HG03139 (cell line): ENCODE results near the gene LEF1.
"Not testable (repeated sequence)": the region's sequence is repeated elsewhere in the genome, so short reads cannot be mapped to it uniquely, and the experiment has no call there.

Experiments used
- ATAC-seq: cut with Tn5 transposase; IDR thresholded peaks from one replicate; pipeline ENCODE4 v1.9.1; 2021; ENCODE audit not compliant: unreplicated experiment

Gene LEF1

DNA sequence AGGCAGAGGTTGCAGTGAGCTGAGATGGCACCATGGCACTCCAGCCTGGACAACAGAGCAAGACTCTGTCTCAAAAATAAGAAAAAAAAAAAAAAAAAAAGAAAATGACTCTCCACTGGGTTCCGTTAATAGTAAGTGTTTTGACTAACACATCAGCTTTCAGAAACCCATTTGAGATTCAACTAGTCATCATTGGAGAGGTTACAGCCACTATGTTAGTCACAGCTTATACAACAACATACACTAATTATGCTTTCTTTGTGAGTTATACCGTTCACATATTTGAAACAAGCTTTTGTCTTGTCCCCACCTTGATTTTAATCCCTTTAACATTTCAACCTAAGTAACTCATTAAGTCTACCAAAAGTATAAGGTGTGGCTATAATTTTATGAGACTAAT is 130.8 kb downstream of the LEF1 start:
- ATAC-seq: no peak

DNA sequence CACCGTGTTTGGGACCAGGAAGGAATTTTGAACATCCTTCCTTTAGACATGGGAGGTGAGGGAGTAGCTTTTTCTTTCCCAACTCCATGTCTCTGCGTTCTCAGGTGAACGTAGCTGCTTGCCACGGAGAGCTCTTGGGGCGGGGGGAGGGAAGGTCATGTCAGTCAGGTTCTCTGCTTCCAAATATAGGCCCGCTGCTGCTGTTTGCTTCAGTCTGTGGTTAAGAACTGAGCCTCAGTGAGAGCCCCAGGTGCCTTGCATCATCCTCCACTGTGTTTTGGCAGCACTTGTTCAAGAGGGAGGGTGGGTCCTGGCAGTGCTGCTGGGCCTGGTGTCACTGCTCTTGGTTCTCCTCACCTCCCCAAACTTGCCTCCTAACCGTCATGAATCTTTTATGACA is 132.5 kb downstream of the LEF1 start:
- peak; percentile 92 for ATAC-seq

DNA sequence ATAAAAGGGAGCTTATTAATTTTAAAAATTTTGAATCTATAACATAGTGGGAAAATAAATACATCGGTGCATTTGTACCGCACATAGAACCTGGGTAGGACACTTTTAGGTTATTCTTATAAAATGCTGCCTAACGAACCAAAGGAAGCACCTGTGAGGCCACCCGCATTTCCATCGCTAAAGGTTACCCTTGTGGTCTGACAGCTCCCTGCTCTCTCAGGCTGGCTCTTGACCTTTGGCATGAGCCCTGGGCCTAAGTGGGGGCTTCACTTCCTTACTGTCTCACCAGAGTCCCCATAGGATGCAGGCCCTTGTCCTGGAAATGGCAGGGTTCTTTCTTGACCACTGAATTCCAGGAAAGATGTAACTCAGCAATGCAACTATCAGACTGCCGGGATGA is 133.0 kb downstream of the LEF1 start:
- no peak for ATAC-seq

DNA sequence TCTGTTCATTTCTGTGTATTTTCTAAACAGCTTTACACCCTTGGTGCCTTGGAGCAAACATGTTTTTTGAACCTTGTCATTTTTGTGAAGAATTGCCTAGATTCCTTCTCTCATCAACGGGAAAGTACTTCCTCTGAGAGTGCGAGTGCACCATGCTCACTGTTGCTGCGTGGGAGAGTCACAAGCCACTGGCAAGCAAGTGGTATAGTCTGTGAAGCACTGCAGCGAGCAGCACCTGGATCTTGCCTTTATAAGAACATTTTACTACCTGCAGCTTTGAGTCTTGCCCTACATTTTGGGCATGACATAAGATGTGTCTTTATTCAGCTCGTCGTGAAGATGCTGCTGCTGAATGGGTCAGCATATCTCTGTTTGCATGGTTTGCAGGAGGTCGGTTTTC is 134.2 kb downstream of the LEF1 start:
- ATAC-seq: no peak

- no peak for ATAC-seq
These were observed 135.4 kb downstream of the LEF1 start for GRCh38 chr4:108033348-108033747.

GRCh38 chr4:108031427-108032083 is 137.2 kb downstream of the LEF1 start:
- no peak for ATAC-seq

DNA sequence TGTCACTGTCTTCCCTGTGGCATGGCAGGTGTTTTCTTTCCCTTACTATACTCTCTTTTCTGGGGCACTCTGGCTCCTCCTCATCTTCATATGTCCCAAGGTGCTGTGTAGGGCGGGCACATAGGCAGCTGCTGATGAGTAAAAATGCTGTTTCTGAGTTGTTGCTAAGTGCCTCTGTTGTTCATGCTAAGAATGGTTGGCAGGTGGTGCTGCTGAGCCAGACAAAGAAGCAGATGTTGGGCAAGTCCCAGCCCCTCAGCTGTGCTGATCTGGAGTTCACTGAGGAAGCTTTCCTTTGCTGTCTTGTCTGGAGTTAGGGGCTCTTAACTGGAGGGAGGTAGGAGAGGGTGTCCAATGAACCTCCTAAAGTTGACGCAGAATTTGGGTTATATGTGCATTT is 138.4 kb downstream of the LEF1 start:
- peak; percentile 97 for ATAC-seq

DNA sequence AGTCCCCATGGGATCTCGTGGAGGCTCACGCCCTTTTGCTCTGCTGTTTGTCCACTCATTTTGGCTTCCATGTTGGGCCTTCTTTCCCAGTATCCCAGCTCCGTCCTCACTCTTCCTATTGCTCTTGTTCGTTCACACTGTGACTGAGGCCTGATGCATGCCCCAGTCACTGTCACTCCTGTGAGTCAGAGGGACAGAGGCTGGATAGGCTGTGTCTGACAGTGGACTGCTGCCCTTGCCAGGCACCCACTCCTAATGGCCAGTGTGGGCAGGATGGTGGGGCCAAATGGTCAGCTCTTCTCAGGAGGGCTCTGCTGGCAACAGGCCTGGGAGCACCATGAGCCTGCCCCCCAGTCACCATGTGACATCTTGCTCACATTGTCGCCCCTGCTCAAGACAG is 139.0 kb downstream of the LEF1 start:
- no peak for ATAC-seq

- ATAC-seq: no peak
These were observed 139.6 kb downstream of the LEF1 start for GRCh38 chr4:108029016-108029720.

GRCh38 chr4:108024878-108025165 is 143.9 kb downstream of the LEF1 start:
- ATAC-seq: no peak

DNA sequence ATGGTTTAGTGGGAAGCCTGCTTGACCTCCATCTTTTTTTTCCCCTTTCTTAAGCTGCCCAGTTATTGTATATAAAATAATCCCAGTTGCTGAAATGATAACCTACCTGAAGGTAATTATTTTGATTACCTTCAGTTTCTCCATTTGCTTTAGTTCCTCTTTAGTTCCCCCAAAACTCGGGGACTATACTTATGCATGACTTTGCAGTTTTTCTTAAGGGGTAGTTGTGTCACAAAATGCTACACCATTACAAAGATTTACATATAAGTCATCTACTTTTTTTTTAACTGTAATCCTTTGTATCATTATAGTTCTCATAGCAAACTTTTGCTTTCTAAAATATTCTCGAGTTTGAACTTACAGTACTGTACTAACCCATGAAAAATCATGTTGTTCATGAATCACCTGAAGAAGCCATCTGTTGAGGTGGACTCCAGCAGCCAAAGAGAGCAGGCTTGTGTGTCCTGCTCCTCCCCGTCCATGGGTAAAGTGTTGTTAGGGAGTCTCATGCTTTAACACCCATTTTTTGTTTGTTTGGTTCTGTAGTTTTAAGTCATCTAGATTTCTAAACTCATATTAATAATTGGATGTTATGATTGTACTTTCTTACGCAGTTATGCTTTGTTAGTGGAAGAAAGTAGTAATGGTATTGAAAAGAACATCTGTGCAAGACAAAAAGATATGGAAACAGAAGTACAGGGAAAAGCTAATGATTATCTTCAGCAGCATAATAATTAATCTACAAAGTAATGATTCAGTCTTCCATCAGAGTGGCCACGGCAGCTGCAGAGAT is 144.5 kb downstream of the LEF1 start:
- ATAC-seq: no peak

DNA sequence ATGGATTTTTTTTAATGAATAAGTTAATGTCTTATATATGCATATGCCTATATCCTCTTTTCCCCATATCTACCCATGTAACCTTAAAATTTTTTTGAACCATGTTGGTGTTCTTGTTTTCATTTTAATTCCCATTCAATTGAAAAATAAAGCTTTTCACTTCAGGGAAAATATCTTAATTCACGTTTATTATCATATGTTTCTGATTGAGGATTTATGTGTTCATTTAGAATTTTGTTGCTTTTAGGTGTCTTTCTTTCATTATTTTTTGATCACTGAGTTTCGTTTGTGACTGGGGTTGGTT is 149.9 kb downstream of the LEF1 start:
- no peak for ATAC-seq

GRCh38 chr4:108018040-108018883 is 150.5 kb downstream of the LEF1 start:
- peak; percentile 79 for ATAC-seq

DNA sequence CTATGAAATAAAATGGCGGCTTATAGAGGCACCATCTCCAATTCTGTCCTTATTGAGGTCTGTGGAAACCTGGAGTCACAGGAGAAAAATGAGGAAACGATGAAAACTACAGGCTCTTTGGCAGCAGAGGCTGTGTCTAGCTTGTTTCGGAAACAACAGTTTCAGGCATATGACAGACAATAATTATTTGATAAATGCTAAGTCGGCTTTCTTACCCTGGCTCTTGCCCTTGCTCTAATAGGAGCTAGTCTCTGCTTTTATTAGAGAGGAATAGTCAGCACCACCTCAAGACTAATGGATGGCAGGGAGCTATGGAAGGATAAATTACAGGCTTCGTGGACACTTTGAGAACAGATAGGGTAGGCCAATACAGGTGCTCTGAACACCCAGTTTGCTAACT is 154.8 kb downstream of the LEF1 start:
- no peak for ATAC-seq

GRCh38 chr4:108013327-108013726 is 155.4 kb downstream of the LEF1 start:
- ATAC-seq: no peak

GRCh38 chr4:108012382-108012781 is 156.3 kb downstream of the LEF1 start:
- ATAC-seq: not testable (repeated sequence)

DNA sequence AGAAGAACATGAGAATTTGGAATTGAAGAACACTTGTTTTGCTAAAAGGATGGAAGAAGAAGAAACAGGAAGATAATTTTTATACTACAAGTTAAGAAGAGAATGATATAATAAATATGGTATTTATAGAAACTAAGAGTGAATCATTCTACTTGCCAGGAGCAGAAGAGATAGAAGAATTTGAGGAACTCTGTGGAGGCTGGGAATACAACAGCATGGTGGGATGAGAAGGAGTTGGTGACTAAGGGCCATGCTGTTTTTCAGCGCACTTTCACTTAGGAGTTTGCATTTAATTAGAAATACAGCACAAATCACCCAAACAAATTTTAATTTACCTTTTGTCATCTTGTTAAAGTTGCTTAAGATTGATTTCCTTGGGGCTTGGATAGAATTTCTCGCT is 158.6 kb downstream of the LEF1 start:
- no peak for ATAC-seq

DNA sequence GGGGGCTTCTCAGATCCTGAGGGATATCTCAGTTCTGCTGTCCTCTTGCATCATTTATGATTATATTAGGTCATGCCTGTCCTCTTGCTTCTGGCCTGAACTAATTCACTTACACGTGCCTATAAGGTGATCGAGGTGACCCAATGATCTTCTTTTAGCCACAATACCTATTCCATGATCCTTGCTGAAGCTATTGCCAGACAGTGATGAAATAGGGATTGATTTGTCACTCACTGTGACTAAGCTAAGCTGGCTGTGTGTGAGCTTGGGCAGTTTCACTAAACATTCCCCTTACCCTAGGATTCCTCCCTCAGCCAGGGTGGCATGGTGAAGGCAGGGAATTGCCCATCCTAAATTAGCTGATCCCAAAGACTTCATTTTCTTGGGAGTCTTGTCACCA is 160.0 kb downstream of the LEF1 start:
- ATAC-seq: no peak

- ATAC-seq: no peak
These were observed 160.7 kb downstream of the LEF1 start for GRCh38 chr4:108007984-108008383.

DNA sequence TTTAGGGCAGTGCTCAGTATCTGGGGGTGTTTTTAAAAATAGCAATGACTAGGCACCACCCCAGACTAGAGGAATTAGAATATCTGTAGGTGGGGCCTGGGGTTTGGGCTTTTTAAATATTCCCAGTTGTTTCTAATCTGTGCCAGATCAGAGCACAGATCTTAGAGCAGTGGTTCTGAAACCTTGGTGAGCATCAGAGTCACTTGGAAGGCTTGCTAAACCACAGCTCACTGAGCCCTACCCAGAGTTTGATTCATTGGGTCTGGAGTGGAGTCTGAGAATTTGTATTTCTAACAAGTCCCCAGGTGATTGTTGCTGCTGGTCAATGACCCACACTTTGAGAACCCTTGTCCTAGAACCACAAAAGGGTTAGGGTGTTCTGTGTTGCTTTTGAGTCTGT is 162.4 kb downstream of the LEF1 start:
- no peak for ATAC-seq

GRCh38 chr4:108005807-108006206 is 162.9 kb downstream of the LEF1 start:
- no peak for ATAC-seq

DNA sequence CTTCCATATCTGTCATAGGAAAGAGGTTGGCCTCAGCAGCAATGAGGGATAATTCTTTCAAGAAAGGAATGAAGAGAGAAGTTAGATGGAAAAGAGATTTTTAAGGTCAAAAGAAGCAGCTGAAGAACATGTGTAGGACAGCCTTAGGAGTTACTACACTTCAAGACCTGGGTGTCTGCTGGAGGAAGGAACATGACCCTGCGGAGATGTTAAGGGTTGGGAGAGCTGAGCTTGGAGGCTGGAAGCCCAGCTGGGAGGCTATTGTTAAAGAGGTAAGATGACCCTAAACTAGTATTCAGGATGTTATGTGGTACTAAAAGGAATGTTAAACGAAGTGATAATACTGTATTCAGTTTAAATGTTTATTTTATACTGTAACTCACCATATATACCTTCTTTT is 164.1 kb downstream of the LEF1 start:
- no peak for ATAC-seq
